Stimulated activated CD4-positive, alpha-beta T cell treated with anti-CD3 and anti-CD28 coated beads, Interleukin-4, amount 100 ng/mL, for 4 hours (primary cell): Measurements from ENCODE around the gene ZBTB7B.
A peak's percentile ranks its signal among the peaks of the same experiment; 100 is the strongest.

Experiments
- DNase-seq, 2 experiments: peaks; one replicate each; pipeline ENCODE4 v3.0.0-alpha.2; 2020

Gene ZBTB7B

DNA sequence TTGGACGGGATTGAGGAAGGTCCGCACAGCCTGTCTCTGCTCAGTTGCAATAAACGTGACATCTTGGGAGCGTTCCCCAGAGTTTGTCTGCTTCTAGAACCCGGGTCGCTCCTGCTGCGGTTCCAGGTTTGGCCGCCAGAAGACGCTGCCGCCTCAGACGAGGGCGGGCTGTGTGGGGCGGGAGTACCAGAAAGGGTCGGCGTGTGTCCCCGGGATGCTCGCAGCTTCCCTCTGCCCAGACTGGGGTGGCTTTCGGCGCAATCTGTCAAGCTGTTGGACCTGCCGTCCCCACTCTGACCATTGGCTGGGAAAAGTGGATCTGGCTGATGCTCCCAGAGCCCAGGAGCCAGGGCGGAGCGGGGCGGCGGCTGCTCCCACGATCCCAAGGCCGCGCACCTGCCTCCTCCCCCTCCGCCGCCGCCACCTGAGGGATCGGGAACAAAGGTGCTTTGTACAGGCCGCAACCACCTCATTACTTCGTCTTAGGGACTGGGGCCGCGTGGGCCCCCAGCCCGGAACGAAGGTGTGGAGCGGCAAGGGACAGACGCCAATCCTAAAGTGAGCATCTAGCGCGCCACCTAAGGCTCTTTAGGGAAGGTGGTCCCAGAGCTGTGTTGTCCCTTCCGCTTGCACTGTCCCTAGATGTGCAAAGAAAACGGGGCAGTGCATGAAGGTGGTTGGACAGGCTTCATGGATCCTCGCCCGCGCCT, 60.3 kb downstream of the ZBTB7B start:
- DNase-seq = peak; percentile 65 to 74

DNA sequence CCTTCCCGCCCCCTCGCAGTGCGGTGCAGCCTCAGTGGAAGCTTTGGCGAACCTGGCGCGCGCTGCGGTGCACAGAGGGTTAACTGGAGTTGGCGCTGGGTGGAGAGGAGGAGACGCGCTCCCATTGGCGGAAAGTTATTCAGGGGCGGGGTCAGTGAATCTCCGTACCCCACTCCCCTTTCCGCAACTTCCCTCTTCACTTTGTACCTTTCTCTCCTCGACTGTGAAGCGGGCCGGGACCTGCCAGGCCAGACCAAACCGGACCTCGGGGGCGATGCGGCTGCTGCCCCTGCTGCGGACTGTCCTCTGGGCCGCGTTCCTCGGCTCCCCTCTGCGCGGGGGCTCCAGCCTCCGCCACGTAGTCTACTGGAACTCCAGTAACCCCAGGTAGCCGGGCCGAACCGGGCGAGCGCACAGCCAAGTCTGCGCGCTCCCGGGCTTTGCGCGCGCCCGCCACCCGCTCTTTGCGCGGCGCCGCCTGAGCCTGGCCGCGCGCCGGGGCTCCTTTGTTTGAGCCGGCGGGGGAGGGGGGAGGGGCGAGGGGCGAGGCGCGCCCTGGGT, 61.0 kb downstream of the ZBTB7B start, which contains the start of gene EFNA4:
Gene EFNA4, plus strand, starts transcription at position 191 of the 561 bp plus-strand sequence. Its CDS starts 84 bp downstream, at position 275.
- DNase-seq = peak; percentile 77 to 81

DNA sequence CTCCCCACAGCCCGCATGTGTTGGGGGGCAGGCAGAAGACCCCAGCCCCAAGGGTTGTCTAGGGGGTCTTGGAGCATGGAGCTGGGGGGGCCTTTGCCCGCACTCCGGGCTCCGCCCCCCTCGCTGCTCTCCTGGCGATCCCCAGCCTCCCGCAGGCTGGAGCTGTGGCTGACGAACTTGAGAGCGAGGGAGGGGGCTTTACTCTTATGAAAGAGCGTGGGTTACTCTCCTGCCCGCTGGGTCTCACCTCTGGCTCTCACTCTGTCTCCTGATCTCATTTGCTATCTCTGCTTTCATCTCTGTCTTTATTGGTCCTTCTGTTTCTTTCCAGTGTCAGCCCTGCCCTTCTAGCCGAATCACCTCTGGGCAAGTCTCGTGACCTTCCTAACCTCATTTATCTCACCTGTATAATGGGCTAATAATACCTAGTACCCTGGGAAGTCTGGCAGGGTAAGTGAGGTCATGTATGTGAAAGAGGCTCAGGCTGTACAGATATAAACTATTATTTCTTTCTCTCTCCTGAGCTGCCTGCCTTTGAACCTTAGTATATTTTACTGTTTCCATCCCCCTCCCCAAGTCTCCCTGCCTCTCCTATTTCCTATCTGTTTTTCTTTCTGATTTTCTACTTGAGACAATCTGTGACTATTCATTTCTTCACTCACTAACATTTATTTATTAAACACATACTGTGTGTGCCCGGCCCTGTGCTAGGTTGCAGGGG, 61.7 kb downstream of the ZBTB7B start:
- DNase-seq = no peak

DNA sequence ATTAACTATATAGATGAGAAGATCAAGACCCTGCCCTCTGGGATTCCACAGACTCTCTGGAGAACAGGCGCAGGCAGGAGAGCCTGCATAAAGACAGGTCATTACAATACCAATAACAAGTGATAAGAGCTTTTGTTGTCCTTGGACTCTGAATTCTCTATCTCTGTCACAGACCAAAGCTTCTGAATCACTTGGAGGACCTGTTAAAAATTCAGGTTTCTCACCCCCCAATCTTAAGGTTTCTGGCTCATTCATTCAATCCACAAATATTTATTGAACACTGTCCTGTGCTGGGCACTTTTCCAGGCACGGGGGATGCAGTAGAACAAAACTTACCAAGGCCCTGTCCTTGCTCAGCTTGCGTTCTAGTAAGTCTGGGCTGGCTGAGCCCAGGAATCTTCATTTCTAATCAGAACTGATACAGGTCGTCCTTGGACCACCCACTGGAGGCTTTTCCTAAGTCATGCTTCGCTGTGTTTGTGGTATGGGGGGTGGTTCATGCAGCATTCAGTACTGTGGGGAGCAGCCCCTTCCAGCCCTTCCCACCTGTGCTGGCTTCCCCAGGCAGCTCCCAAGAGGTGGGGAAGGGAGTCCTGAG, 62.3 kb downstream of the ZBTB7B start:
- DNase-seq = no peak

DNA sequence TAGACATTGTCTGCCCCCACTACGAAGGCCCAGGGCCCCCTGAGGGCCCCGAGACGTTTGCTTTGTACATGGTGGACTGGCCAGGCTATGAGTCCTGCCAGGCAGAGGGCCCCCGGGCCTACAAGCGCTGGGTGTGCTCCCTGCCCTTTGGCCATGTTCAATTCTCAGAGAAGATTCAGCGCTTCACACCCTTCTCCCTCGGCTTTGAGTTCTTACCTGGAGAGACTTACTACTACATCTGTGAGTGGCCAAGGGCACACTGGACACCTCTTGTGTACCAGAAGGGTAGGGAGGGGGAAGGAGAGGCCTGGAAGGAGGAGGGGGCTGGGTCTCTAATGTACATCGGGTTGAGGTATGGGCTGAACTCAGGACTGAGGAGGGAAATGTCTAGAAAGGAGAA, 64.2 kb downstream of the ZBTB7B start:
- DNase-seq = no peak
